Measurements from ENCODE around the gene PCSK2. TPM values are rescaled to one million over a fixed set of nuclear protein-coding genes. Genes with fewer than 3 reads are reported as not detected.

PCSK2 gene
- polyA plus RNA-seq, 3 donors, result not detected

DNA sequence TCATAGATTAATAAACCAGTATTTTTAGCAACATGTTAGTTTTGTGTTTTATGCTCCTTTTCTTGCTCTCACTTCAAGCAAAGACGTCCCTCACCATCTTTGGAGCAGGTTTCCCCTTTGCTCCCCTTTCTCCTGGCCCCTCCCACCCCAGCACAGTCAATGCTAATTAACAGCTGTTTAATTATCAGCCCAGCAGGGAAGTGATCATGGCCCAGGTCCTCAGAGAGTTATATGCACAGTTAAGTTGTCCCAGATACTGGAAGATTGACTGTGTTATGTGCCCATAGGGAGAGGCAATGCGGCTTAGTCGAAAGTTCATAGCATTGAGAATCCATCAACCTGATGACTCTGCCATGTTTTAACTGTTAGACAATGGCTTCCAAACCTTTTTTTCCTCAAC, 123.5 kb downstream of the PCSK2 start:
- Mint-ChIP-seq H3K4me1 (no peaks in the 10 kb centered on the region), H3K27me3 (ENCODE audit: low read depth in 3 of 3) (peaks cover 0 to 2% (median 2%) of the 10 kb centered on the region in 3 donors), H3K4me3 (no peak overlapping the region), H3K9me3 (peaks cover 0 to 13% (median 4%) of the 10 kb centered on the region in 7 donors), H3K36me3 (no peaks in the 10 kb centered on the region), H3K27ac (no peak overlapping the region)
- Histone ChIP-seq H3K27ac (ENCODE audit: low read depth in 1 of 2, low read length in 2 of 2) (no peak overlapping the region), H3K36me3 (replicated peaks in 1 of 2; ENCODE audit: control insufficient read depth in 1 of 2, insufficient read depth in 2 of 2, low read length in 2 of 2) (no peaks in the 10 kb centered on the region), H3K27me3 (ENCODE audit: control insufficient read depth in 2 of 2, insufficient read depth in 2 of 2, low read length in 2 of 2) (no peaks in the 10 kb centered on the region), H3K9me3 (replicated peaks in 1 of 2; ENCODE audit: control insufficient read depth in 1 of 2, insufficient read depth in 1 of 2, low read length in 2 of 2) (no peaks in the 10 kb centered on the region), H3K79me2 (ENCODE audit: insufficient read depth, low read length) (no peaks in the 10 kb centered on the region), H2AFZ (ENCODE audit: insufficient read depth, low read depth, low read length, poor library complexity, severe bottlenecking) (no peak overlapping the region), H3K4me3 (replicated peaks in 1 of 3; ENCODE audit: low read depth in 2 of 3, low read length in 3 of 3) (no peak overlapping the region), H3K4me1 (ENCODE audit: control insufficient read depth in 1 of 2, insufficient read depth in 2 of 2, low read length in 2 of 2) (no peaks in the 10 kb centered on the region), H4K20me1 (ENCODE audit: insufficient read depth, low read length) (no peaks in the 10 kb centered on the region), H3K4me2 (replicated peaks; ENCODE audit: extremely low read depth, low read length, poor library complexity, severe bottlenecking) (no peak overlapping the region), H3K9ac (ENCODE audit: insufficient read depth, low read length, poor library complexity, severe bottlenecking) (no peak overlapping the region)
- intact Hi-C loops (cut with micrococcal nuclease), result no loop called here
- WGBS (ENCODE audit: insufficient coverage), result 93% methylated on average over 2 of the region's 3 CpGs
- TF ChIP-seq CTCF (IDR thresholded peaks at IDR 0.05), result no peak
- no peak for DNase-seq

DNA sequence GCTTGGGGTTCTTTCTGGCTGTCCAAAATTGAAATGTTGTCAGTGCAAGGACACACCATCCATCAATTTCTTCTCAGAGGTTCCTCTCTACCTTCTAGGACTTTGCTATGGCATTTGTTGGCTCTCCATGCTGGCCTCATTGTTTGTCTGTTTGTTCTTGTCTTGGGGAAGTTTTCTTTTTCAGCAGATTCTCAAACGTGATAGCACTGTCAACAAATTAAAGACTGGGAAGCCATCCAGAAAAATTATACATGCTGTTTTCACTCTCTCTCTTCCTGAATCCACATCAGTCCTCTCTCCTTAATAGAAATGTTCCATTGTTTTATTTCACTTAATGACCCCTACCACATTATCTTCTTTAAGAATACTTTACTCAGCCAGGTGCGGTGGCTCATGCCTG, 130.4 kb downstream of the PCSK2 start:
- no peak for DNase-seq
- Histone ChIP-seq H3K27me3 (ENCODE audit: control insufficient read depth in 2 of 2, insufficient read depth in 2 of 2, low read length in 2 of 2) (no peaks in the 10 kb centered on the region), H3K36me3 (replicated peaks in 1 of 2; ENCODE audit: control insufficient read depth in 1 of 2, insufficient read depth in 2 of 2, low read length in 2 of 2) (no peaks in the 10 kb centered on the region), H4K20me1 (ENCODE audit: insufficient read depth, low read length) (no peaks in the 10 kb centered on the region), H3K4me2 (replicated peaks; ENCODE audit: extremely low read depth, low read length, poor library complexity, severe bottlenecking) (no peak overlapping the region), H3K4me1 (ENCODE audit: control insufficient read depth in 1 of 2, insufficient read depth in 2 of 2, low read length in 2 of 2) (no peaks in the 10 kb centered on the region), H3K9me3 (replicated peaks in 1 of 2; ENCODE audit: control insufficient read depth in 1 of 2, insufficient read depth in 1 of 2, low read length in 2 of 2) (no peaks in the 10 kb centered on the region), H3K4me3 (replicated peaks in 1 of 3; ENCODE audit: low read depth in 2 of 3, low read length in 3 of 3) (no peak overlapping the region), H3K9ac (ENCODE audit: insufficient read depth, low read length, poor library complexity, severe bottlenecking) (no peak overlapping the region), H2AFZ (ENCODE audit: insufficient read depth, low read depth, low read length, poor library complexity, severe bottlenecking) (no peak overlapping the region), H3K27ac (ENCODE audit: low read depth in 1 of 2, low read length in 2 of 2) (no peak overlapping the region), H3K79me2 (ENCODE audit: insufficient read depth, low read length) (no peaks in the 10 kb centered on the region)
- Mint-ChIP-seq H3K9me3 (peaks cover 0 to 5% (median 2%) of the 10 kb centered on the region in 7 donors), H3K4me1 (no peaks in the 10 kb centered on the region), H3K36me3 (no peaks in the 10 kb centered on the region), H3K27ac (no peak overlapping the region), H3K27me3 (ENCODE audit: low read depth in 3 of 3) (peaks cover 0 to 3% (median 0%) of the 10 kb centered on the region in 3 donors), H3K4me3 (no peak overlapping the region)
- no peak for TF ChIP-seq CTCF (IDR thresholded peaks at IDR 0.05)
- 67% methylated on average over 2 of the region's 2 CpGs for WGBS (ENCODE audit: insufficient coverage)
- intact Hi-C loops (cut with micrococcal nuclease), result no loop called here

Data from CD14-positive monocyte (primary cell).